SK-N-SH (cell line): ENCODE measurements around the gene S100A5. TPM values are rescaled to one million over a fixed set of nuclear protein-coding genes. Genes with fewer than 3 reads are reported as not detected.

Experiments used
- CTCF ChIA-PET: fragments of 300-600, 350-600 bp; formaldehyde crosslinking; extraction: SDS; loops from one replicate; lab custom pipeline; 2021; lab: Yijun Ruan, JAX
- POLR2A ChIA-PET: fragments of 350-600 bp; sonication (Branson Sonifier 250); formaldehyde crosslinking; extraction: SDS; loops from one replicate; lab custom pipeline; 2020; ENCODE audit warnings: antibody characterized with exemption, inconsistent platforms; lab: Yijun Ruan, JAX
- DNase-seq: peaks from one replicate; pipeline ENCODE4 v3.0.0; 2012
- H2AFZ ChIP-seq: fragments of 200-600 bp; sonication (generic); 2 replicates; pipeline ENCODE4 v1.8.1; 2016; ENCODE audit warnings: antibody characterized with exemption, mild to moderate bottlenecking, low read depth
- H3F3A ChIP-seq: fragments of 200-600 bp; sonication (generic); replicated peaks from 2 replicates; pipeline ENCODE3; 2016; ENCODE audit warnings: antibody characterized with exemption, mild to moderate bottlenecking; ENCODE audit not compliant: insufficient read depth
- H3K27ac ChIP-seq, 2 experiments: fragments of 200-500 bp in 1 of 2; fragments of 200-600 bp in 1 of 2; sonication (Bioruptor generic) in 1 of 2; sonication (generic), shearing (Covaris generic) in 1 of 2; 2 replicates each; pipeline versions ENCODE4 v1.5.1 to v1.6.1; 2014 to 2016; ENCODE audit warnings: low read depth in 2 of 2, inconsistent platforms in 1 of 2, low read length in 1 of 2, mild to moderate bottlenecking in 1 of 2, mixed read lengths in 1 of 2
- H3K27me3 ChIP-seq: fragments of 200-600 bp; sonication (generic), shearing (Covaris generic); 2 replicates; pipeline ENCODE4 v1.6.1; 2016; ENCODE audit warnings: mixed run types; ENCODE audit not compliant: insufficient read depth
- H3K36me3 ChIP-seq, 2 experiments: fragments of 200-500 bp in 1 of 2; fragments of 200-600 bp in 1 of 2; sonication (Bioruptor generic) in 1 of 2; sonication (generic) in 1 of 2; replicated peaks in 1 of 2; 2 replicates each; pipeline versions ENCODE3 to v1.5.1; 2014 to 2016; ENCODE audit warnings: low read length in 1 of 2, mild to moderate bottlenecking in 1 of 2; ENCODE audit not compliant: insufficient read depth in 2 of 2, control insufficient read depth in 1 of 2
- H3K4me1 ChIP-seq, 2 experiments: fragments of 200-500 bp in 1 of 2; fragments of 200-600 bp in 1 of 2; sonication (Bioruptor generic) in 1 of 2; sonication (generic), shearing (Covaris generic) in 1 of 2; 2 replicates each; pipeline versions ENCODE4 v1.5.1 to v1.6.1; 2014 to 2016; ENCODE audit warnings: low read depth in 1 of 2, low read length in 1 of 2, mixed run types in 1 of 2; ENCODE audit not compliant: insufficient read depth in 2 of 2, control insufficient read depth in 1 of 2
- H3K4me2 ChIP-seq: fragments of 200-600 bp; sonication (generic), shearing (Covaris generic); 2 replicates; pipeline ENCODE4 v1.6.1; 2017; ENCODE audit warnings: mixed run types
- H3K4me3 ChIP-seq, 2 experiments: fragments of 200-500 bp in 1 of 2; fragments of 200-600 bp in 1 of 2; sonication (Bioruptor generic) in 1 of 2; sonication (generic), shearing (Covaris generic) in 1 of 2; 2 replicates each; pipeline versions ENCODE4 v1.5.1 to v1.8.1; 2014 to 2016; ENCODE audit warnings: low read depth in 2 of 2, inconsistent platforms in 1 of 2, low read length in 1 of 2, mild to moderate bottlenecking in 1 of 2, mixed read lengths in 1 of 2, moderate library complexity in 1 of 2
- H3K79me2 ChIP-seq: fragments of 200-600 bp; sonication (generic); 2 replicates; pipeline ENCODE4 v1.8.1; 2017; ENCODE audit warnings: mild to moderate bottlenecking; ENCODE audit not compliant: insufficient read depth
- H3K9ac ChIP-seq: fragments of 200-600 bp; sonication (generic); 2 replicates; pipeline ENCODE4 v1.6.1; 2017; ENCODE audit warnings: mixed run types
- H3K9me2 ChIP-seq: fragments of 200-600 bp; sonication (generic); 2 replicates; pipeline ENCODE4 v1.6.1; 2017; ENCODE audit warnings: mixed run types
- H3K9me3 ChIP-seq: fragments of 200-600 bp; sonication (generic); 2 replicates; pipeline ENCODE4 v1.6.1; 2017; ENCODE audit warnings: mixed run types, mild to moderate bottlenecking, moderate library complexity
- H4K20me1 ChIP-seq: fragments of 200-600 bp; sonication (generic); 2 replicates; pipeline ENCODE4 v1.6.1; 2017; ENCODE audit warnings: mild to moderate bottlenecking, mixed run types; ENCODE audit not compliant: insufficient read depth
- CHD2 ChIP-seq: fragments of 150-350 bp; IDR thresholded peaks from 2 replicates; pipeline ENCODE4 v1.6.1; 2018; ENCODE audit warnings: low read length; ENCODE audit not compliant: partially characterized antibody
- CTCF ChIP-seq: fragments of 200-600 bp; sonication (generic); IDR thresholded peaks from 2 replicates; pipeline ENCODE4 v1.6.1; 2017; ENCODE audit warnings: antibody characterized with exemption, mild to moderate bottlenecking, moderate library complexity
- EZH2phosphoT487 ChIP-seq: fragments of 200-600 bp; sonication (generic); IDR thresholded peaks from 2 replicates; pipeline ENCODE4 v1.6.1; 2017; ENCODE audit warnings: low read depth, mixed run types, mild to moderate bottlenecking, antibody characterized with exemption, moderate library complexity, borderline replicate concordance
- FOXM1 ChIP-seq: IDR thresholded peaks from 2 replicates; pipeline ENCODE4 v1.4.0; 2012; ENCODE audit warnings: low read depth, mild to moderate bottlenecking
- GATA2 ChIP-seq: sonication (generic); formaldehyde crosslinking; IDR thresholded peaks from 2 replicates; pipeline ENCODE4 v1.5.0; 2020; ENCODE audit warnings: mild to moderate bottlenecking, missing genetic modification reagents
- IRF3 ChIP-seq: fragments of 150-350 bp; IDR thresholded peaks from 2 replicates; pipeline ENCODE4 v1.6.1; 2016; ENCODE audit warnings: mild to moderate bottlenecking, low read depth, low read length
- POLR2AphosphoS5 ChIP-seq: IDR thresholded peaks from 2 replicates; pipeline ENCODE4 v1.6.1; 2012; ENCODE audit warnings: low read depth, low read length
- SIN3A ChIP-seq: IDR thresholded peaks from 2 replicates; pipeline ENCODE4 v1.6.1; 2012; ENCODE audit warnings: low read depth, mild to moderate bottlenecking, low read length, moderate library complexity, borderline replicate concordance
- SMC3 ChIP-seq: IDR thresholded peaks from 2 replicates; pipeline ENCODE4 v1.6.1; 2012; ENCODE audit warnings: low read depth, low read length, improper control_type of control experiment
- TAF1 ChIP-seq: IDR thresholded peaks from 2 replicates; pipeline ENCODE4 v1.6.1; 2012; ENCODE audit warnings: low read depth, mild to moderate bottlenecking, low read length, moderate library complexity, borderline replicate concordance
- TCF12 ChIP-seq: IDR thresholded peaks from 2 replicates; pipeline ENCODE4 v1.4.0; 2012
- TEAD4 ChIP-seq: IDR thresholded peaks from 2 replicates; pipeline ENCODE4 v1.4.0; 2012; ENCODE audit warnings: mild to moderate bottlenecking, borderline replicate concordance; ENCODE audit not compliant: insufficient read depth
- USF2 ChIP-seq: fragments of 150-350 bp; IDR thresholded peaks from 2 replicates; pipeline ENCODE4 v1.6.1; 2017; ENCODE audit warnings: antibody characterized with exemption, low read length, low read depth, borderline replicate concordance
- ZBTB33 ChIP-seq: IDR thresholded peaks from 2 replicates; pipeline ENCODE4 v1.4.0; 2012; ENCODE audit warnings: low read depth, borderline replicate concordance
- WGBS: methylation state at CpG from one replicate; pipeline ENCODE4 v1.1.6; 2017; ENCODE audit warnings: low lambda C conversion rate; 5-methylcytosine and 5-hydroxymethylcytosine counted together
- polyA plus RNA-seq, 3 experiments: library from polyadenylated mRNA; depleted of rRNA; stranded (reverse); fragments of >200 nt; gene quantifications; 2 replicates each; pipeline ENCODE4 v1.2.3, GENCODE V29; 2012

The S100A5 gene
- polyA plus RNA-seq, 1 of the 3 experiments (the other 2 are of a cell fraction): 0.15 TPM

- Histone ChIP-seq H3K4me1 (peaks cover 55% of the 10 kb centered on the region in 2 experiments; a peak in 3 of 4 replicates), H4K20me1 (no peaks in the 10 kb centered on the region), H2AFZ (no peak overlapping the region), H3F3A (peaks cover 4% of the 10 kb centered on the region), H3K9me3 (no peaks in the 10 kb centered on the region), H3K4me2 (no peak overlapping the region), H3K27ac (peak overlapping the region in 1 of 2 experiments; percentile 91; a peak in 1 of 4 replicates), H3K9ac (no peak overlapping the region), H3K27me3 (no peaks in the 10 kb centered on the region), H3K4me3 (no peak overlapping the region), H3K79me2 (no peaks in the 10 kb centered on the region), H3K36me3 (no peaks in the 10 kb centered on the region), H3K9me2 (no peaks in the 10 kb centered on the region)
- DNase-seq: no peak
- ChIA-PET CTCF (interaction anchor here (0.7 to 11.8 kb wide), 8 partner anchors 9 to 197 kb away, joined by 3 to 62 read pairs (median 4); partner anchors contain the start of gene S100A5), POLR2A (no interaction called here)
- 94% methylated on average over 4 of the region's 4 CpGs for WGBS
- TF ChIP-seq IRF3 (no peak), ZBTB33 (no peak), CHD2 (no peak), EZH2phosphoT487 (no peak)
Measured at GRCh38 chr1:153550398-153550758, 9.6 kb upstream of the S100A5 start.

- H4K20me1 ChIP-seq: no peaks in the 10 kb centered on the region
- H3K9ac ChIP-seq: peak overlapping the region; percentile 58; the same call in 1 of the 2 replicates
- no peaks in the 10 kb centered on the region for H3K36me3 ChIP-seq
- ChIA-PET POLR2A (no interaction called here), CTCF (interaction anchor here (0.7 to 11.8 kb wide), 7 partner anchors 9 to 196 kb away, joined by 3 to 62 read pairs (median 4); partner anchors contain the start of gene S100A5)
- H3K79me2 ChIP-seq: no peaks in the 10 kb centered on the region
- H2AFZ ChIP-seq: 0 out of 2 replicates have a peak overlapping the region, but pooled peaks have one; percentile 69
- TF ChIP-seq CTCF: no peak; the same call in 1 of the 2 replicates
- no peak for TF ChIP-seq SMC3
- TF ChIP-seq USF2: no peak
- TF ChIP-seq POLR2AphosphoS5: no peak
- no peak for TF ChIP-seq EZH2phosphoT487
- TF ChIP-seq FOXM1: no peak
- no peak for TF ChIP-seq TCF12
- TF ChIP-seq TEAD4: no peak
- TF ChIP-seq GATA2 (CRISPR knock-in tag): no peak
- TF ChIP-seq SIN3A: no peak
- no peak for TF ChIP-seq TAF1
- no peaks in the 10 kb centered on the region for H3K27me3 ChIP-seq
- no peak for DNase-seq
- H3K4me3 ChIP-seq: no peak overlapping the region
- peaks cover 60% of the 10 kb centered on the region in 2 experiments; a peak in 3 of 4 replicates for H3K4me1 ChIP-seq
- peak overlapping the region in 1 of 2 experiments; percentile 91; a peak in 3 of 4 replicates for H3K27ac ChIP-seq
- peaks cover 7% of the 10 kb centered on the region for H3F3A ChIP-seq
- H3K9me3 ChIP-seq: no peaks in the 10 kb centered on the region
- peak overlapping the region; percentile 51; the same call in 1 of the 2 replicates for H3K4me2 ChIP-seq
- WGBS: 95% methylated on average over 6 of the region's 6 CpGs
- no peaks in the 10 kb centered on the region for H3K9me2 ChIP-seq
Measured at GRCh38 chr1:153549741-153550397, 9.1 kb upstream of the S100A5 start.
